Mammary epithelial cell (primary cell): Measurements from ENCODE around the gene ZCCHC24.

Experiments used
- CTCF ChIP-seq, 2 donors: IDR thresholded peaks in 1 of 2; conservative IDR thresholded peaks in 1 of 2; 2 replicates each; pipeline ENCODE4 v1.5.1; 2011 to 2012; ENCODE audit warnings: inconsistent platforms in 2 of 2, low read length in 2 of 2, mild to moderate bottlenecking in 2 of 2, control low read depth in 1 of 2, low read depth in 1 of 2; ENCODE audit not compliant: insufficient read depth in 1 of 2; ENCODE audit errors: extremely low read depth in 1 of 2
- EZH2 ChIP-seq: IDR thresholded peaks from 2 replicates; pipeline ENCODE4 v1.6.1; 2012; ENCODE audit warnings: low read length, inconsistent platforms, borderline replicate concordance

- TF ChIP-seq CTCF (conservative IDR thresholded peaks at IDR 0.05 in 1 of 2, IDR thresholded peaks at IDR 0.05 in 1 of 2; ENCODE audit: extremely low read depth in 1 of 2, insufficient read depth in 1 of 2, low read depth in 1 of 2, low read length in 2 of 2) (no peak), EZH2 (no peak)
Observed at GRCh38 chr10:79493806-79494205, 48.4 kb upstream of the ZCCHC24 start.
